HCEC 1CT (cell line): ENCODE results near the gene DNAH14.

Experiments used
- DNase-seq: peaks from one replicate; pipeline ENCODE4 v3.0.0-alpha.2; 2017

DNAH14 gene

DNA sequence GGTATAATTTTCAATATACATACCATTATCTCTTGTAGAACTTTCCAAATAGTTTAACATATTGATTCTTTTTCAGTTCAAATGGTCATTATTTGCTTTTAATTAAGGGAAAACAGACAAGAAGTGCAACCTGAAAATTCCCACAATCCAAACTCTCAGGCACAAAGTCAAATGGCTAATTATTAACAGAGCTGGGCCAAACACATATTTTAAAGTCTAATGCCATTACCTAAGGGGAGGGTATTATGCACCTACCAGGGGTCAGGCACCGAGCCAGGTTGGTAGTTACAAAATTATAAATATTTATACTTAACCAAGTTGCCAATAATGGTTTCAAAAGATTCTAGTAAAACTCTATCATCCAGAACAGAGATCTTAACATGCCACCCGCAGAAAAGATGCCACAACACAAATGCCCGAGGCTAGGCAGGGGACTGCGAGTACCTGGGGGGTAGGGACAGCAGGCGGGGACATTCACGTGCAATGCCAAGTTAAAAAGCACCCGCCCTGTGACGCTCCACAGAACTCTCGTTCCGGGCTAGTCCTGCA lies 483.4 kb downstream of the DNAH14 start:
- DNase-seq = no peak

DNA sequence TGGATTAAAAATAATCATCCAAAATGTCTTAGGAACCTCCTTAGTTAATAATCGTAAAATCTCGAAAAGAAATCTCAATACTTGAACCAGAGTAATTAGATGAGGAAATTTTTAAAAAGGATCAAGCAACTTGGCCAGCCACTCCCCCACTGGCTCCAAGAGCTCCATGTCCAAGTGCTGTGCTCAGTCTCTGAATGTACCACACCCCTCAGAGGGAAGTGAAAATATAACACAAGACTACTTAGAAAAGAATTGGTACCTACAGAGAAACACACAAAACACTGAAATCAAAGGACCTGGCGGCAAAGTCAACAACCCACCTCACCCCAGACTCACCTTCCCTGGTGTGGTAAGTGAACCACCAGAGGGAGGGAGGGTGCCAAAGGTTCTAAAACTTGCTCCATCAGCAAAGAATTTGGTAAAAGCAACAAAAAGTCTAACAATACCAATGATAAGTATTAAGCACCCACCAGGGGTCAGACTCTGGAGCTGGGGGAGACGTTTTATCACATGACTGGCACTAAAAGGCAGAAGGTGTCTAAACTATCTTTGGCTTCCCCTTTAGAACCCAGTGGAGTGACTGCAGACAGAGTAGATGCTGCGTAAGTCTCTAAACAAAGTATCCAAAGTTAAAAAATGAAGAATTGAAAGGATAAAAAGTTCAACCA lies 484.4 kb downstream of the DNAH14 start:
- DNase-seq = no peak

GRCh38 chr1:225415307-225415706 lies 485.8 kb downstream of the DNAH14 start:
- DNase-seq = no peak

DNA sequence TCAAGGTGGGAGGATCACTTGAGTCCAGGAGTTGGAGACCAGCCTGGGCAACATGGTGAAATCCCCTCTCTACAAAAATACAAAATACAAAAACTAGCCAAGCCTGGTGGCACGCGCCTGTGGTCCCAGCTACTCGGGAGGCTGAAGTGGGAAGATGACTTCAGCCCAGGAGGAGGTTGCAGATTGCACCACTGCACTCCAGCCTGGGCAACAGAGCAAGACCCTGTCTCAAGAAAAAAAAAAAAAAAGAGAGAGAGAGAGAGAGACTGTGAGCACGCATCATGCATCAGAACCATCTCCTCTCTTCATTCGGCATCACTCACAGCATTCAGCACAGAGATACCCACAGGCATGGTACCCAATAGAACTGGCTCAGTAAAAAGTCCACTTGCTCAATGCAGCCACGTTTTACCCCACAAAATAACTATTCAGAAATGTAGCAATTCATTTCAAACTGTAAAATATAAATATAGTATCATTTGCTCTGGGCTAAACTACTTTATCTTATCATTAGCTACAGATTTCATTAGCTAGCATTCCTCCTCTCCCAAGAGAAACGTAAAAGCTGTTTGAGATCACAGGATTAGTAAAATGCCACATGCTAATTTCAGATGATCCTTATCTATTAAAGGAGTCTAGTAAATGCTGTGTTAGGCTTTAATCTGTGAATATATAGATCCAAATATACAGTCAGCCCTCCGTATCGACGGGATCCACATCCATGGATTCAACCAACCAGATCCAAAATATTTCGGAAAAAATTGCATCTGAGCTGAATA lies 486.7 kb downstream of the DNAH14 start:
- DNase-seq = no peak

GRCh38 chr1:225418059-225418458 lies 488.6 kb downstream of the DNAH14 start:
- DNase-seq = no peak

DNA sequence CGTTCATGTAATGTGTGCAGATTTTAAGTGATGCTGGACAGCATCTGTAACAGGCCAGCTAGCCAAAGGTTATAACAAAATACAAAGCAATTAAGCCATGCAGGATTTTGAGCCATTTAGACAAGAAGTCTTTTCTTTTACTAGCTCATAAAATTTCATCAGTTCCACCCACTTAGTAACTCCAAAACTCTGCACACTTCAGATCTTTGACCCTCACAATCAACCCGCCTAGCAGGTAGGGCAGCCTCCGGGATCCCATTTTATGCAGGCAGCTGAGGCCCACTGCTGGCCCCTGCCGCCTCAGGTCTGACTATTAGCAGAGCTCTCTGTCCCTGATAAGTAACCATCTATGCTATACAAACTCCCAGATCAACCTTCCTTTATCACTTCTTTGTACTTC lies 489.1 kb downstream of the DNAH14 start:
- DNase-seq = no peak

DNA sequence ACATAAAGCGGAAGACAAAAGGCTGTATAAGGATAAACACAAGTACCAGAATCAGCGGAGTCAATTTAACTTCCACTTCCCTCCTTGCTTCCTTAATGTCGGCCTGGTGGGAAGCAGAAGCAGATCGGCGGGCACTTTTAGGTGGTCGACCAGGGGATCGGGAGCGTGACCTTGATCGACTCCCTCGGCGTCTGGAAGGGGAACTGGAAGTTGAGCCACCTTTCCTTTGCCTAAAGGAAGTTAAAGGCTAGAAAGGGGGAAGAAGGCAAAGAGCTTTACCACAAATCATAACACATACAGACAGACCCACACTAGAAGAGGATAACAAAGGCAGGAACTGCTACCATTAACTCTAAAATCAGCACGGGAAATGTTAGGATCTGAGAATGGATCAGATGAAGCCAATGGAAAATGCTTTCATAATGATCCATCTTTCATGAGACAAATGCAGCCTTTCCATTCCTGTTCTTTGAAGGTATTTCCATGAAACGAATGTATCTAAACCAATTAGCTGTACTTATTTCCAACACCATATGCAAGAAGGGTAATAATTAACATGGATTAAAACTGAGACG lies 492.6 kb downstream of the DNAH14 start:
- DNase-seq = no peak

- DNase-seq = no peak
Measured at GRCh38 chr1:225422795-225423517, 493.5 kb downstream of the DNAH14 start.

GRCh38 chr1:225423518-225423855 lies 494.0 kb downstream of the DNAH14 start:
- DNase-seq = no peak

- peak; percentile 64 for DNase-seq
Measured at GRCh38 chr1:225424562-225425200, 495.2 kb downstream of the DNAH14 start.

GRCh38 chr1:225425201-225425786 lies 495.8 kb downstream of the DNAH14 start:
- DNase-seq = peak; percentile 57

GRCh38 chr1:225426395-225427234 lies 497.1 kb downstream of the DNAH14 start:
- DNase-seq = peak; percentile 26

GRCh38 chr1:225427235-225428067 lies 498.0 kb downstream of the DNAH14 start, which contains the start of gene LBR:
Gene LBR, minus strand, starts transcription at chr1:225428038. Its CDS starts 3,963 bp downstream, at chr1:225424075.
- DNase-seq = peak; percentile 18

DNA sequence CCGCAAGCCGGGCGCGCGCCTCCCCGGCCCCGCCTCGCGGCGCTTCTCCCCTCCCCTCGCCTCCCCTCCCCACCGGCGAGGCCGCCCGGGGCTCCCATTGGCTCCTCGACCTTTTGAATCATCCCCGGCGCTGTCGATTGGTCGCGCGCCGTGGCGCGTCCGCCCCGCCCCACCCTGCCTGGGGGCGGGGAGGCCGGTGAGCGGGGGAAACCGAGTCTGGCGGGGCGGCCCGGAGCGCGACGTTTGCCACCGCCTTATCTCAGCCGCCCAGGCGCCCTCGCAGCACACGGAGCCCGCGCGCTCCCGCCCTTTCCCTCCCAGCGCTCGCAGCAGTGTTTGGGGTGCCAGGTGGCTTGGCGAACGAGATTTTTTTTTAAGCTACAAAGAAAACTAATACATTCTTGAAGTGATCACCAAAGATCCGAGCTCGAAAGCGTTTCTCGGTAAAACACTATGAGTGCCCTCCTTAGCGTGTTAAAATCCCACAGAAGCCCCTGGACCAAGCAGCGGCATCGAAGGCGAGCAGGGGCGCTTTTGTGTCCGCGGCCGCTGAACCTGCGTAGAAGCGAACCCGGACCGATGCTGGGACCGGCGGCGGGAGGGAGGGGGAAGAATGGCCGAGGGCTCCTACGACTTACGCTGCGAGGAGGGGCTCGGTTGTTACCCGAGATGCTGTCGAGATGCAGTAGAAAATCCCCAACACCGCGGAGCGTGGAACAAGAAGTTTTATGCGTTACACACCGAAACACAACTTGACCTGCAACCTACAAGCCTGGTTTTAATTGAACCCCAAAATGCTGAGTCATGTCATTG lies 498.8 kb downstream of the DNAH14 start:
- peak; percentile 91 for DNase-seq

GRCh38 chr1:225428881-225429455 lies 499.5 kb downstream of the DNAH14 start:
- DNase-seq = no peak

DNA sequence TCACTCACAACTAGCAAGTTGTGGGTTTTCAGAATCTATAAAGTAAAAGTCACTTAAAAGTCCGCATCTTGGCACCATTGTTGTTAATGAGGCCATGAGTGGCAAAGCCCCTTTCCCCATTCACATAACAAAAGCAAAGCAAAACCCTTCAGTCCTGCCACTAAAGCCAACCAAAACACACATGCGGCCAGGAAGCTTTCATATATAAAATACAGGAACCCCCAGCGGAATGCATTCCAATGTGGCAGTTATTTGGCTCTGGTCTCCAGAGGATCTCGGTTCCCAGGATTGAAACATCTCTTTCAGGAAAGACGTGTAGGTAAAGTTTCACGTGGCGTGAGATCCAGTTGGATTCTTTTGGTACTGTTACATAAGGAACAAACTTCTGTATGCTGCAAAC lies 500.8 kb downstream of the DNAH14 start:
- no peak for DNase-seq

GRCh38 chr1:225431081-225431863 lies 501.8 kb downstream of the DNAH14 start:
- DNase-seq = no peak

DNA sequence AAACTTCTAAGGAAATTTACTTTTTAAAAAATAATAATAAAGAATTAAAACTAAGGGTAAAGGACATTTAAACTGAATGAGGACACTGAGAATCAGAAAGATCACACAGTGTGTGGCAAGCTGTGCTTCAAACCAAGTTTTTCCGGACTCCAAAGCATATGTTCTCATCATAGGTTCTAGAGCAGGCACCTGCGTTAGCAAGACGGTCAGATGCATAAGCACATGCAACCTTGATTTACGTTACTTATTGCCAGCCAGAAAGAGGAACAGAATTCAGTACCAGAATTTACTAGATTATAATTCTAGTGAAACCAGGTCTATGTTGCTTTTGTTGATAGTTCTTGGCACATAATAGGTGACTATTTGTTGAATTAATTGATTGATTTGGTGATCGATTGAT lies 504.6 kb downstream of the DNAH14 start:
- no peak for DNase-seq
